HG02759 (cell line): ENCODE measurements around the gene CTPS2.
"Not testable (repeated sequence)": the region's sequence is repeated elsewhere in the genome, so short reads cannot be mapped to it uniquely, and the experiment has no call there.

ENCODE experiments used
- ATAC-seq: cut with Tn5 transposase; IDR thresholded peaks from one replicate; pipeline ENCODE4 v1.9.1; 2021; ENCODE audit warnings: mild to moderate bottlenecking, moderate library complexity; ENCODE audit not compliant: unreplicated experiment

The CTPS2 gene

GRCh38 chrX:16715638-16716037 is 3.2 kb upstream of the CTPS2 start:
- ATAC-seq = not testable (repeated sequence)

GRCh38 chrX:16714504-16714903 is 2.0 kb upstream of the CTPS2 start:
- ATAC-seq = no peak

- peak; percentile 57 for ATAC-seq
Observed at GRCh38 chrX:16711893-16712547, 449 bp downstream of the CTPS2 start.

DNA sequence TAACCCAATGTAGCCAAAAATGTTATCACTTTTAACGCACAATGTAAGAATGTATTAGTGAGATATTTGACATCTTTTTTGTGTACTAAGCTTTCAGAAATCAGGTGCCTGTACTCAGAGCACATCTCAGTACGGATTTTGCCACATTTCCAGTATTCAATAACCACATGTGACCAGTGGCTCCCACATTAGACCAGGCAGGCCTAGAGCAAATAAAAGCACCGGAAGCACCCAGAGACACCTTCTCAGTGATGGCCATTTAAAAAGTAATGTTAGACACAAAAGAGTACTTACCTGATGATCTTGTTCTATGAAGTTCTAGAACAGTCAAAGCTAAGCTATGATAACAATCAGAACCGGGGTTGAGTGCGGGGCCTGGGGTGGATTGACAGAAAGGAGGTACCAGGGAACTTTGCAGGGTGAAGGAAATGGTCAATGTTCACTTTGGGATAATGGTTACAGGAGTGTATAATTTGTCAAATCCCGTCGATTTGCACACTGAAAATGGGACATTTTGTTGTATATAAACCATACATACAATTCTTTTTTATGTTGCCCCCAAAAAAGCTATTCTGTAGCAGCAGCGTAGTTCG is 1.2 kb downstream of the CTPS2 start:
- ATAC-seq = no peak

DNA sequence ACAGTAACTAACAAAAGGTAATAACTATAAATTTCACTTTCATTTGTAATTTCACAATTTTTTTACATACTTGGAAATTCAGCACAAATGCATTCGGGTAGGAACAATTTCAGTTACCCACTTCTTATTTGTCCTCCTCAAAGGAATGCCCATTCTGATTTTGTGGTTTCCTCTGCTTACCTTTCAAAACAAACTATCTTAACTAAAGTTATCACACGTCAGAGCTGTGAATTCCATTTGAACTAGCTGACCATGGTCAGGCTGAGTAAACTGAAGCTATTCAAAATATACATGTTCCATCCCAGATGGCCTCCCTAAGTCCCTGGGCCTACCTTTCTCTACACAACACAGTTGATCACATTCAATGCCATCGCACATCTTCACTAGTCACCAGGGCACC is 4.5 kb downstream of the CTPS2 start:
- ATAC-seq = no peak

DNA sequence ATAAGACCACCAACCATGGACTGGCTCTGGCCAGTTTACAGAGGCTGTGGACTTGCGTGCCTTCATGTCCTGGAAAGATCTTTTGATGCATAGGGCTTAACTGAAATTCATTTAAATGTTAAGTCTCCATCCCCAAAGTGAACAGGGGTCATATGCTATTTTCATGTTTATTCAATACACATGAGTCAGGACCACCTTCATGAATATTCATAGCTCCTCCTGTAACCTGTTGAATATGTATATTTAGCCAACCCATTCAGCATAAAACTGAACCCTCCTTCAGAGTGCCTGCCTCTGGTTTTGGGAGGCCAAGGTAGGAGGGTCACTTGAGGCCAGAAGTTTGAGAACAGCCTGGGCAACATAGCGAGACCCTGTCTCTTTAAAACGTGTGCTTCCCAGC is 7.1 kb downstream of the CTPS2 start:
- ATAC-seq = no peak

GRCh38 chrX:16702700-16703599 is 9.5 kb downstream of the CTPS2 start:
- ATAC-seq = no peak

GRCh38 chrX:16700734-16701133 is 11.7 kb downstream of the CTPS2 start:
- ATAC-seq = no peak

- no peak for ATAC-seq
Observed at GRCh38 chrX:16699389-16699788, 13.1 kb downstream of the CTPS2 start.

DNA sequence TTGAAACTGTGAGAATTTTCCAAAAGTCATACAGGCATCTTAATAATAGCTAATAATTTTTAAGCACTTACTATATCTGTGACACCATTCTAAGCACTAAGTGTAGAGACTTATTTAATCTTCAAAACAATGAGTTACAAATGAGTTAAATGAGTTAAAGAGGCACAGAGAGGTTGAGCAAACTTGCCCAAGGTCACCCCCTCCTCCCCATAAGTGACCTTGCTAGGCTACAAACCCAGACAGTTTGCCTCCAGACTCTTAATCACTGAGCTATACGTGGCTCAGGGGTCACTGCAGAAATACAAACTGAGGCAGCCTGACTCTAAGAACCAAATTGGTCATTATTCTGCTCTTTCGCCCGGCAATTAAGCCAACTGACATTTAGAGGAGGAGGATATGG is 15.5 kb downstream of the CTPS2 start:
- ATAC-seq = no peak

DNA sequence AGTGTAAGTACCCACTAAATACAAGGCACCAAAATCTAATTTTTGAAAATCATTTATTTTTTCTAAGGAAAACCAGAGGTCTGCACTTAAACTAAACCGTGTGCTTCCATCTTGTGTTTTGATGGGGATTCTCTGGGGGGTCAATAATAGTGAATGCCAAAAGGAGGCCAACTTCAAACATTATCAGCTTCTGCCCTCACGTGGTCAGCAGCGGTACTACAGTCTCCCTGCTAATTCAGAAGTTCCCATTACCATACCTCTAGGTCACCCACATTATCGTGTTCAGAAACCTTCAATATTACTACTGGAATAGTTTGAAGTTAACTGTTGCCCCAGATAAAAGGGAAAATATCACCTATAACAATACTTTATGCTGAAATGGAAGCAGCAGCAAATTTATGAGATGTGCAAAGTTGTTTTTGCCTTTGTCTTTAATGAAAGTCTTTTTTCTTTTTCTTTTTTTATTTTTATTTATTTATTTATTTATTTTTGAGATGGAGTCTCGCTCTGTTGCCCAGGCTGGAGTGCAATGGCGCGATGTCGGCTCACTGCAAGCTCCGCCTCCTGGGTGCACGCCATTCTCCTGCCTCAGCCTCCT is 17.3 kb downstream of the CTPS2 start:
- no peak for ATAC-seq

DNA sequence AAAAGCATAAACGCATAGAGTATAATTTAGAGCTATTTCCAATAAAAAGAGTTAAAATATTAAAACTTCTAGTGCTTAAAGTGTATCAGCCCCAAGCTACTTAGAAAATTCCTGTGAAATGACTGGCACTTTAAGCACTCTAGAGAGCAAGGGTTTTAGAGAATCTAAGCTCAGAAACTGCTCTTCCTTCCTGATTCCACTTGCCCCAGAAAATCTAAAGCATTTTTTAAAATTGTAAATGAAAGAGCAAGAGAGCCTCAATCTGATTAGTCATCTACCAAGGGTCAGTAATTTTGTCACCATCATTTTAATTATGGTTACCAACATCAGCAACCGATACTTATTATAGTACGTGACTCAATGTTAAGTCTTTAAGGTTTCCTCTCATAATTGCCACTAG is 25.0 kb downstream of the CTPS2 start:
- no peak for ATAC-seq

DNA sequence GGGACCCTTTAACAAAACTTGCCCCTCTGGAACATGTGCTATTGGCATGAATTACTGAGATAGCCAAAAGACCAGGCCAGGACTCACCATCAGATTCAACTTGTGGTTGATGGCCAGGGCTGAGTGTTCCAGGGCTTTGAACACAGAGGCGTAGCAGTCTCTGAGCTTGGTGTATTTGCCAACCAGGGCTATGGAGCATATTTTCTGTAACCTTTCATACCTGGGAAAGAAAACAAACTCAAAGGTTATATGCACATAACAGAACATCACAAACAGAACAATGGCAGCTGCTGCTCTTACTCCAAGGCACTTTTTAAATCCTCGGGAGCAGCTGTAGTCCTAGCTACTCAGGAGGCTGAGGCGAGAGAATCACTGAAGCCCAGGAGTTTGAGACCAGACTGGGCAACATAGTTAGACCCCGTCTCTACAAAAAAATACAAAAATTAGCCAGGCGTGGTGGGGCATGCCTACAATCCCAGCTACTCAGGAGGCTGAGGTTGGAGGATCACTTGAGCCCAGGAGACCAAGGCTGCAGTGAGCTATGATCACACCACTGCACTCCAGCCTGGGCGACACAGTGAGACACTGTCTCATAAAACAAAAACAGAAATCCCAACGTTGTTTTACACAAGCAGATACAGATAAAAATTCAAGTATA is 29.3 kb downstream of the CTPS2 start:
- no peak for ATAC-seq

DNA sequence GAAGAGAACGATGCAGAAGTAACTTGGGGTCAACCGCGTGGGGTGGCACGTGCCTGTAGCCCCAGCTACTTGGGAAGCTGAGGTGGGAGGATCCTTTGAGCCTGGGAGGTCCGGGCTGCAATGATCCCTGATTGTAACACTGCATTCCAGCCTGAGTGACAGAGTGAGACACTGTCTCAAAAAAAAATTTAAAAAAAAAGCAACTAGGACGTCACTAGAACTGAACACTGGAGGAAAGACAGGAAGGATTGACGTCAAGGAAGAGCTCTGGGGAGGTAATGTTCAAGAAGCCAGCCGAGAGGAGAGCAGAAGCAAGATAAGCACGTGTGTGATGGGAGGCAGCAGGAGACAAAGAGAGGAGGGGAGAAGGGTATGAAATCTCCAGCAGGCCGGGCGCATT is 33.8 kb downstream of the CTPS2 start:
- ATAC-seq = no peak

GRCh38 chrX:16671005-16671404 is 41.5 kb downstream of the CTPS2 start:
- ATAC-seq = no peak

DNA sequence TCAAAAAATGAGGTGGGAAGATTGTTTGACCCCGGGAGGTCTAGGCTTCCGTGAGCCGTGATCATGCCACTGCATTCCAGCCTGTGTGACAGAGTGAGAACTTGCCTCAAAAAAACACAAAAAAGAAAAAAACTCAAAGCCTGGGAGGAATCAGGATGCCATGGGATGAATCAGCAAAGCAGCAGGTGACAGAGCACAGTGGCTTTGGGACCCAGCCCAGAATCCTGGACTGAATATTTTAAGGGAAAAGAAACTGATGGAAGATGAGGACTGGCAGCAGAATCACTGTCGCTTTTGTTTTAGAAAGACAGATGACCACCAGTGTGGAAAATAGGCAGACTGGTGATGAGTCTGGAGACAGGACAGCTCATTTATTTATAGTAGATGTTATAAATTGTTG is 45.9 kb downstream of the CTPS2 start:
- no peak for ATAC-seq

- ATAC-seq = no peak
Observed at GRCh38 chrX:16665089-16665488, 47.4 kb downstream of the CTPS2 start.

DNA sequence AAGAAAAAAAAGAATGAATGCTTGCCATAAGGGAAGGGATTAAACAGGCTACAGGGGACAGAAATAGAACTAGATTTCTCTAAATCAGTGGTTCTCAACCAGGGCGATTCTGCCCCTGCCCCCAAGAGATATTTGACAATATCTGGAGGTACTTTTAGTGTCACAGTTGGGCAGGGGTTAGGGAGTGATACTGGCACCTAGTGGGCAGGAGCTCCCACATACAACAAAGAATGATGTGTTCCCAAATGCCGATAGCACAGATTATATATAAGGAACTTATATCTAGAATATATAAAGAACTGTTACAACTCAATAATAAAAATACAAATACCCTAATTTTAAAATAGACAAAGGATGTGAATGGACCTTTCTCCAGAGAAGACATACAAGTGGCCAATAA is 47.8 kb downstream of the CTPS2 start:
- ATAC-seq = no peak

- ATAC-seq = no peak
Observed at GRCh38 chrX:16664074-16664473, 48.4 kb downstream of the CTPS2 start.

DNA sequence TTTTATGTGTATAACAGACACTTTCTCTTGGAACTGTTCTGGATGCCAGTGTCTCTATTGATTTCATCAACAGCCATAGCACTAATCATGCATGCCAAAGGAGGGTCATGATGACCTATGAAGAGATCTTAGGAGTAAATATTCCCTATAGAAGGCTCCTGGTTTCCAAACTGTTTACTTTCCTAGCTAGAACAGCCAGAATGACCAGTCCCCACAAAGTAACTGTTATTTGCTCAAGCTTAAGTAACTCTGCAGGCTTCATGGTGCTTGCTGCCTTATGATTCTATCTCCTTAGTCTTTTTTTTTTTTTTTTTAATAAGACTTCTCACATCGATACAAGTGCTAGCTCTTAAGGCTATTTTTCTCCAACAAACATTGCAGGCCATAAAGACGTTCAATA is 50.1 kb downstream of the CTPS2 start:
- no peak for ATAC-seq

GRCh38 chrX:16661495-16661894 is 51.0 kb downstream of the CTPS2 start:
- ATAC-seq = no peak
